HepG2 (cell line): ENCODE results near the gene TMEM132D. TPM values are rescaled to one million over a fixed set of nuclear protein-coding genes. Genes with fewer than 3 reads are reported as not detected.

Source experiments
- ATAC-seq: fragments of 200-7000 bp; cut with Tn5 transposase; 3 replicates; pipeline ENCODE4 v1.9.1; 2020; ENCODE audit warnings: mild to moderate bottlenecking, moderate library complexity
- BruUV-seq: library from RNA; stranded (reverse); fragments of 400-500 nt; replicated peaks from 2 replicates; lab custom pipeline; 2021; lab: Mats Ljungman, UMichigan
- CTCF ChIA-PET: fragments of 300-600 bp; formaldehyde crosslinking; extraction: SDS; loops from one replicate; lab custom pipeline; 2021; ENCODE audit warnings: low total read pairs, inconsistent platforms, low intra/inter-chr PET ratio; lab: Yijun Ruan, JAX
- POLR2A ChIA-PET: fragments of 350-600 bp; sonication (Branson Sonifier 250); formaldehyde crosslinking; loops from one replicate; lab custom pipeline; 2020; ENCODE audit warnings: antibody characterized with exemption, inconsistent platforms; lab: Yijun Ruan, JAX
- DNase-seq: peaks from one replicate; pipeline ENCODE4 v3.0.0-alpha.2; 2015; ENCODE audit warnings: low spot score
- FAIRE-seq: peaks from 3 replicates; lab custom pipeline; 2011; peaks lifted over from hg19 to GRCh38; lab: Jason Lieb, UNC
- H2AFZ ChIP-seq: one replicate; pipeline ENCODE4 v1.6.1; 2011; ENCODE audit warnings: low read length, inconsistent platforms
- H3K27ac ChIP-seq: fragments of 300-600 bp; 3 replicates; pipeline ENCODE4 v1.8.0; 2011; ENCODE audit warnings: mixed run types, mild to moderate bottlenecking, mixed read lengths, low read length, inconsistent platforms; ENCODE audit not compliant: insufficient read depth; ENCODE audit errors: extremely low read length
- H3K27me3 ChIP-seq, 2 experiments: fragments of 200-600 bp in 1 of 2; 2 replicates in 1 of 2; 3 replicates in 1 of 2; pipeline versions ENCODE4 v1.6.0 to v1.8.0; 2011; ENCODE audit warnings: low read length in 2 of 2, mild to moderate bottlenecking in 2 of 2, moderate library complexity in 2 of 2, inconsistent platforms in 1 of 2; ENCODE audit not compliant: insufficient read depth in 2 of 2, control insufficient read depth in 1 of 2
- H3K36me3 ChIP-seq, 2 experiments: fragments of 200-600 bp in 1 of 2; replicated peaks in 1 of 2; 2 replicates in 1 of 2; 3 replicates in 1 of 2; pipeline versions ENCODE4 v1.5.1 to v1.8.0; 2011; ENCODE audit warnings: low read length in 2 of 2, inconsistent platforms in 1 of 2; ENCODE audit not compliant: insufficient read depth in 2 of 2, control insufficient read depth in 1 of 2
- H3K4me1 ChIP-seq: 2 replicates; pipeline ENCODE4 v1.5.1; 2012; ENCODE audit warnings: low read length, inconsistent platforms; ENCODE audit not compliant: insufficient read depth
- H3K4me2 ChIP-seq: 2 replicates; pipeline ENCODE4 v1.6.0; 2011; ENCODE audit warnings: low read depth, low read length, inconsistent platforms
- H3K4me3 ChIP-seq, 3 experiments: fragments of 200-600 bp in 1 of 3; sonication (generic), shearing (Covaris generic) in 1 of 3; replicated peaks in 1 of 3; 2 replicates each; pipeline ENCODE4 v1.5.1; 2011 to 2016; ENCODE audit warnings: low read length in 3 of 3, inconsistent platforms in 2 of 3, low read depth in 2 of 3, mild to moderate bottlenecking in 2 of 3, control low read depth in 1 of 3, mixed read lengths in 1 of 3; ENCODE audit not compliant: insufficient read depth in 1 of 3
- H3K79me2 ChIP-seq: one replicate; pipeline ENCODE4 v1.6.1; 2011; ENCODE audit warnings: low read length, inconsistent platforms; ENCODE audit not compliant: insufficient read depth
- H3K9ac ChIP-seq: 2 replicates; pipeline ENCODE4 v1.6.0; 2011; ENCODE audit warnings: mild to moderate bottlenecking, low read depth, low read length, inconsistent platforms; ENCODE audit not compliant: insufficient read depth
- H3K9me3 ChIP-seq: 2 replicates; pipeline ENCODE4 v1.5.1; 2012; ENCODE audit warnings: mild to moderate bottlenecking, low read length
- H4K20me1 ChIP-seq: 2 replicates; pipeline ENCODE4 v1.6.0; 2011; ENCODE audit warnings: inconsistent platforms, mild to moderate bottlenecking, low read length, moderate library complexity; ENCODE audit not compliant: insufficient read depth
- HNRNPUL1 ChIP-seq: fragments of 200-400 bp; formaldehyde crosslinking; IDR thresholded peaks from 2 replicates; pipeline ENCODE4 v1.6.1; 2017; ENCODE audit warnings: low read depth, mild to moderate bottlenecking, low read length, moderate library complexity
- NFYB ChIP-seq: sonication (generic); formaldehyde crosslinking; IDR thresholded peaks from 2 replicates; pipeline ENCODE4 v1.4.0; 2020; ENCODE audit warnings: missing genetic modification reagents
- SMAD3 ChIP-seq: sonication (generic); formaldehyde crosslinking; IDR thresholded peaks from 2 replicates; pipeline ENCODE4 v1.4.0; 2020; ENCODE audit warnings: missing genetic modification reagents
- TEAD2 ChIP-seq: sonication (generic); formaldehyde crosslinking; IDR thresholded peaks from 2 replicates; pipeline ENCODE4 v1.9.0; 2021; ENCODE audit warnings: missing genetic modification reagents
- ZBTB10 ChIP-seq: sonication (generic); formaldehyde crosslinking; IDR thresholded peaks from 2 replicates; pipeline ENCODE4 v1.4.0; 2020; ENCODE audit warnings: missing genetic modification reagents, borderline replicate concordance
- ZNF329 ChIP-seq: sonication (generic); formaldehyde crosslinking; IDR thresholded peaks from 2 replicates; pipeline ENCODE4 v1.9.0; 2021; ENCODE audit warnings: low read depth, mild to moderate bottlenecking, missing genetic modification reagents
- ZNF367 ChIP-seq: sonication (generic); formaldehyde crosslinking; IDR thresholded peaks from 2 replicates; pipeline ENCODE4 v1.4.0; 2020; ENCODE audit warnings: missing genetic modification reagents, borderline replicate concordance
- ZNF660 ChIP-seq: sonication (generic); formaldehyde crosslinking; IDR thresholded peaks from 2 replicates; pipeline ENCODE4 v1.5.1; 2020; ENCODE audit warnings: mild to moderate bottlenecking, low read depth, missing genetic modification reagents, borderline replicate concordance
- ZNF790 ChIP-seq: sonication (generic); formaldehyde crosslinking; IDR thresholded peaks from 2 replicates; pipeline ENCODE4 v1.8.0; 2022; ENCODE audit warnings: missing genetic modification reagents, mild to moderate bottlenecking, borderline replicate concordance
- ZNF839 ChIP-seq: sonication (generic); formaldehyde crosslinking; IDR thresholded peaks from 2 replicates; pipeline ENCODE4 v1.4.0; 2020; ENCODE audit warnings: missing genetic modification reagents, mild to moderate bottlenecking, borderline replicate concordance
- ZSCAN30 ChIP-seq: sonication (generic); formaldehyde crosslinking; IDR thresholded peaks from 2 replicates; pipeline ENCODE4 v1.5.0; 2020; ENCODE audit warnings: mild to moderate bottlenecking, missing genetic modification reagents
- WGBS: methylation state at CpG from one replicate; pipeline ENCODE4 v1.1.6; 2017; ENCODE audit warnings: low lambda C conversion rate; 5-methylcytosine and 5-hydroxymethylcytosine counted together
- in situ Hi-C: cut with HindIII; loops from 2 replicates; pipeline ENCODE4 v1.10.0; 2017; ENCODE audit warnings: low pct_unique_long_range_greater_than_20kb; ENCODE audit not compliant: extremely low pct_ligation_motif_present
- intact Hi-C: fragments of 100-400 bp; cut with micrococcal nuclease; formaldehyde crosslinking; loops from one replicate; pipeline ENCODE4 v1.10.0; 2022; ENCODE audit not compliant: unreplicated experiment
- polyA plus RNA-seq, 8 experiments: library from polyadenylated mRNA; depleted of rRNA in 3 of 8; stranded (reverse) in 7 of 8; unstranded in 1 of 8; fragments of >200 nt; fragmentation: Illumina TruSeq in 4 of 8; extraction: Trizol in 4 of 8; gene quantifications; 2 replicates each; pipeline versions ENCODE4 v1.2.1 to v1.2.3, GENCODE V29; 2011 to 2016; ENCODE audit warnings: low read depth in 4 of 8, missing spikeins in 1 of 8, mixed read lengths in 1 of 8; ENCODE audit not compliant: insufficient read depth in 1 of 8
- total RNA-seq, 5 experiments: library from RNA; depleted of rRNA; stranded (reverse); fragments of >200 nt; fragmentation: Illumina TruSeq; extraction: Trizol; gene quantifications; 2 replicates each; pipeline ENCODE4 v1.2.3, GENCODE V29; 2016; ENCODE audit warnings: low read depth in 1 of 5

TMEM132D gene
- total and polyA plus RNA-seq, 2 of the 13 experiments (the other 11 are each of a cell fraction or from before 2014, with no cell fraction given) = not detected

GRCh38 chr12:129394177-129394825 lies 509.5 kb downstream of the TMEM132D start:
- H3K4me3 ChIP-seq = no peak overlapping the region
- no peak for TF ChIP-seq ZSCAN30 (CRISPR knock-in tag)
- no peak for TF ChIP-seq HNRNPUL1
- no peak for TF ChIP-seq ZNF839 (CRISPR knock-in tag)
- no peak for TF ChIP-seq TEAD2 (CRISPR knock-in tag)
- TF ChIP-seq ZNF660 (CRISPR knock-in tag) = no peak
- TF ChIP-seq ZBTB10 (CRISPR knock-in tag) = no peak
- no peak for TF ChIP-seq SMAD3
- TF ChIP-seq ZNF367 (CRISPR knock-in tag) = no peak
- no peak for TF ChIP-seq NFYB (CRISPR knock-in tag)
- TF ChIP-seq ZNF790 = no peak
- TF ChIP-seq ZNF329 (CRISPR knock-in tag) = no peak
- H3K36me3 ChIP-seq = no peaks in the 10 kb centered on the region
- in situ Hi-C loops = no loop called here
- FAIRE-seq (no peak), ATAC-seq (no peak), DNase-seq (no peak)
- CTCF ChIA-PET = no interaction called here
- no peaks in the 10 kb centered on the region for H3K4me1 ChIP-seq
- no peak overlapping the region for H3K27ac ChIP-seq
- POLR2A ChIA-PET = no interaction called here
- no TSS peak for BruUV-seq
- H3K79me2 ChIP-seq = no peaks in the 10 kb centered on the region
- H3K9ac ChIP-seq = no peak overlapping the region
- H3K4me2 ChIP-seq = no peak overlapping the region
- H4K20me1 ChIP-seq = no peaks in the 10 kb centered on the region
- H3K27me3 ChIP-seq = no peaks in the 10 kb centered on the region
- H2AFZ ChIP-seq = no peak overlapping the region
- intact Hi-C loops = no loop called here
- H3K9me3 ChIP-seq = peaks cover 14% of the 10 kb centered on the region
- WGBS = 40% methylated on average over 13 of the region's 16 CpGs
